Hepatocyte (in vitro differentiated cells): Measurements from ENCODE around the gene ST6GALNAC5. TPM values are rescaled to one million over a fixed set of nuclear protein-coding genes. Genes with fewer than 3 reads are reported as not detected.
"Not testable (repeated sequence)": the region's sequence is repeated elsewhere in the genome, so short reads cannot be mapped to it uniquely, and the experiment has no call there.

Experiments
- DNase-seq: peaks from one replicate; pipeline ENCODE4 v3.0.0-alpha.2; 2016; ENCODE audit warnings: low spot score
- H2AFZ ChIP-seq: fragments of 200-600 bp; sonication (generic); 2 replicates; pipeline ENCODE4 v1.6.0; 2016; ENCODE audit warnings: antibody characterized with exemption, mild to moderate bottlenecking
- H3K27ac ChIP-seq: fragments of 200-600 bp; sonication (generic); 2 replicates; pipeline ENCODE4 v1.5.1; 2016; ENCODE audit warnings: mild to moderate bottlenecking
- H3K27me3 ChIP-seq: fragments of 200-600 bp; sonication (generic); 2 replicates; pipeline ENCODE4 v1.6.1; 2016
- H3K36me3 ChIP-seq: fragments of 200-600 bp; sonication (generic); replicated peaks from 2 replicates; pipeline ENCODE4 v1.5.1; 2016; ENCODE audit warnings: low read depth; ENCODE audit not compliant: insufficient read depth
- H3K4me1 ChIP-seq: fragments of 200-600 bp; sonication (generic); 2 replicates; pipeline ENCODE4 v1.5.1; 2016; ENCODE audit warnings: mild to moderate bottlenecking, moderate library complexity; ENCODE audit not compliant: insufficient read depth
- H3K4me2 ChIP-seq: fragments of 200-600 bp; sonication (generic); 2 replicates; pipeline ENCODE4 v1.6.0; 2016
- H3K4me3 ChIP-seq: fragments of 200-600 bp; sonication (generic); 2 replicates; pipeline ENCODE4 v1.5.1; 2016; ENCODE audit warnings: mild to moderate bottlenecking
- H3K79me2 ChIP-seq: fragments of 200-600 bp; sonication (generic); 2 replicates; pipeline ENCODE4 v1.6.0; 2017; ENCODE audit warnings: mild to moderate bottlenecking
- H3K9me2 ChIP-seq: fragments of 200-600 bp; sonication (generic); replicated peaks from 2 replicates; pipeline ENCODE4 v1.6.0; 2017; ENCODE audit warnings: mild to moderate bottlenecking; ENCODE audit not compliant: insufficient read depth
- H3K9me3 ChIP-seq: fragments of 200-600 bp; sonication (generic); 2 replicates; pipeline ENCODE4 v1.5.1; 2016; ENCODE audit warnings: low read depth, mild to moderate bottlenecking
- H4K20me1 ChIP-seq: fragments of 200-600 bp; sonication (generic); 2 replicates; pipeline ENCODE4 v1.6.0; 2016; ENCODE audit warnings: mild to moderate bottlenecking; ENCODE audit not compliant: insufficient read depth, poor library complexity, severe bottlenecking
- EZH2 ChIP-seq: fragments of 200-600 bp; sonication (generic); IDR thresholded peaks from 2 replicates; pipeline ENCODE4 v1.6.1; 2016; ENCODE audit warnings: antibody characterized with exemption, mild to moderate bottlenecking, borderline replicate concordance
- EZH2phosphoT487 ChIP-seq: fragments of 200-600 bp; sonication (generic); IDR thresholded peaks from one replicate; pipeline ENCODE4 v1.6.1; 2018; ENCODE audit warnings: antibody characterized with exemption, mild to moderate bottlenecking, low read depth, moderate library complexity; ENCODE audit not compliant: unreplicated experiment, severe bottlenecking
- WGBS: methylation state at CpG from one replicate; pipeline ENCODE4 v1.1.6; 2016; ENCODE audit warnings: low lambda C conversion rate; ENCODE audit errors: missing lambda C conversion rate; 5-methylcytosine and 5-hydroxymethylcytosine counted together
- polyA plus RNA-seq: library from polyadenylated mRNA; unstranded; fragments of >200 nt; fragmentation: Nextera tagmentation; extraction: Ambion mirVana; gene quantifications from 2 replicates; pipeline ENCODE4 v1.2.1, GENCODE V29; 2016
- total RNA-seq: library from RNA; depleted of rRNA; stranded (reverse); fragments of >200 nt; gene quantifications from 2 replicates; pipeline ENCODE4 v1.2.3, GENCODE V29; 2014
- TF ChIP-seq, protein P1 (sequence below): fragments of 200-600 bp; sonication (generic); IDR thresholded peaks from 2 replicates; pipeline ENCODE4 v1.5.1; 2016; ENCODE audit warnings: antibody characterized with exemption, mild to moderate bottlenecking; ENCODE audit not compliant: poor library complexity

ST6GALNAC5 gene
- total and polyA plus RNA-seq, 2 experiments from 2014 or later, result 3.6 to 3.7 TPM

DNA sequence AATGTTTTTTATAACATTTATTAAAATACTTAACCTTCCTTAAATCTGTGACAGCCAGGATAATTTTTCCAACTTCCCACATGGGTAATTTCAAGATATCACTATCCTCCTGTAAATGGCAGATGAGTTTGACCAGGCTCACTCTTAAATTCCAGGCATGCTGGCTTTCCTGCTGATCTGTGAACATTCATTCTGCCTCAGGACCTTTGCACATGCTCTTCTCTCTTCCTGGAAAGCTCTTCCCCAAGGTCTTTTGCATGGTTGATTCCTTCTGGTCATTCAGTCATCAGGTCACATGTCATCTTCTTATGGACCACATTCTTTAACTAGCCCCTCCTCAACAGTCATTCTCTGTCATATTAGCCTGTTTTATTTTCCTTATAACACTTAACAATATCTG, 5.7 kb downstream of the ST6GALNAC5 start:
- no peak overlapping the region for H2AFZ ChIP-seq
- no peak overlapping the region for H3K4me2 ChIP-seq
- no peak overlapping the region for H3K27ac ChIP-seq
- peaks cover 38% of the 10 kb centered on the region for H3K27me3 ChIP-seq
- H3K36me3 ChIP-seq, result no peaks in the 10 kb centered on the region
- DNase-seq, result no peak
- no peaks in the 10 kb centered on the region for H4K20me1 ChIP-seq
- TF ChIP-seq EZH2phosphoT487 (no peak), EZH2 (no peak)
- TF ChIP-seq, protein P1, sequence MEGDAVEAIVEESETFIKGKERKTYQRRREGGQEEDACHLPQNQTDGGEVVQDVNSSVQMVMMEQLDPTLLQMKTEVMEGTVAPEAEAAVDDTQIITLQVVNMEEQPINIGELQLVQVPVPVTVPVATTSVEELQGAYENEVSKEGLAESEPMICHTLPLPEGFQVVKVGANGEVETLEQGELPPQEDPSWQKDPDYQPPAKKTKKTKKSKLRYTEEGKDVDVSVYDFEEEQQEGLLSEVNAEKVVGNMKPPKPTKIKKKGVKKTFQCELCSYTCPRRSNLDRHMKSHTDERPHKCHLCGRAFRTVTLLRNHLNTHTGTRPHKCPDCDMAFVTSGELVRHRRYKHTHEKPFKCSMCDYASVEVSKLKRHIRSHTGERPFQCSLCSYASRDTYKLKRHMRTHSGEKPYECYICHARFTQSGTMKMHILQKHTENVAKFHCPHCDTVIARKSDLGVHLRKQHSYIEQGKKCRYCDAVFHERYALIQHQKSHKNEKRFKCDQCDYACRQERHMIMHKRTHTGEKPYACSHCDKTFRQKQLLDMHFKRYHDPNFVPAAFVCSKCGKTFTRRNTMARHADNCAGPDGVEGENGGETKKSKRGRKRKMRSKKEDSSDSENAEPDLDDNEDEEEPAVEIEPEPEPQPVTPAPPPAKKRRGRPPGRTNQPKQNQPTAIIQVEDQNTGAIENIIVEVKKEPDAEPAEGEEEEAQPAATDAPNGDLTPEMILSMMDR, result no peak
- no peaks in the 10 kb centered on the region for H3K9me3 ChIP-seq
- no peaks in the 10 kb centered on the region for H3K9me2 ChIP-seq
- H3K4me1 ChIP-seq, result peaks cover 7% of the 10 kb centered on the region
- H3K4me3 ChIP-seq, result no peak overlapping the region
- H3K79me2 ChIP-seq, result no peaks in the 10 kb centered on the region

GRCh38 chr1:76876655-76877395, 9.5 kb downstream of the ST6GALNAC5 start:
- Histone ChIP-seq H3K4me2 (no peak overlapping the region), H3K4me3 (no peak overlapping the region), H3K4me1 (no peaks in the 10 kb centered on the region), H3K9me3 (no peaks in the 10 kb centered on the region), H3K36me3 (no peaks in the 10 kb centered on the region), H3K27ac (no peak overlapping the region), H4K20me1 (no peaks in the 10 kb centered on the region), H3K9me2 (no peaks in the 10 kb centered on the region), H3K79me2 (no peaks in the 10 kb centered on the region), H2AFZ (no peak overlapping the region), H3K27me3 (no peaks in the 10 kb centered on the region)
- no peak for DNase-seq
- 95% methylated on average over 8 of the region's 8 CpGs for WGBS
- TF ChIP-seq EZH2 (no peak), EZH2phosphoT487 (no peak)
- TF ChIP-seq, protein P1, result no peak

DNA sequence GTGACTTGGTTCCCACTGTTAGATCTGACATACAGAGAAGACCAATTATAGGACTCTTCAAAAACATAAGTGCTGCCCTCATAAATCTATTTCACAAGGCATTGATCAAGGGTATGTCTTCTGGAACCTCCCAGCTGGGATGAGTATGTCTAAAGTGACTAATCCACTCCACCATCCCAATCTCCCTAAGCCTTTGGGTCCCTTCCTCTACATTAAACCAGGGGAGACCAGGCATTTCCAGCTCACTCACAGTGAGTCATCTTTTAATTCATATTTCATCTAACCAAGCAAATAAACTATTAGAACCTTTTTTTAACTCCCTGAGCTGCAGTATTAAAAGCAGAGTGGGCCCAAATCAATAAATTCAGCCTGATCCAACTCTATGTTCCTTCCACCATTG, 11.7 kb downstream of the ST6GALNAC5 start:
- H3K4me3 ChIP-seq, H3K27ac ChIP-seq, H2AFZ ChIP-seq, DNase-seq, H3K9me2 ChIP-seq, H3K4me2 ChIP-seq, H3K79me2 ChIP-seq, H4K20me1 ChIP-seq, H3K27me3 ChIP-seq, H3K36me3 ChIP-seq, H3K9me3 ChIP-seq, H3K4me1 ChIP-seq: not testable (repeated sequence)

DNA sequence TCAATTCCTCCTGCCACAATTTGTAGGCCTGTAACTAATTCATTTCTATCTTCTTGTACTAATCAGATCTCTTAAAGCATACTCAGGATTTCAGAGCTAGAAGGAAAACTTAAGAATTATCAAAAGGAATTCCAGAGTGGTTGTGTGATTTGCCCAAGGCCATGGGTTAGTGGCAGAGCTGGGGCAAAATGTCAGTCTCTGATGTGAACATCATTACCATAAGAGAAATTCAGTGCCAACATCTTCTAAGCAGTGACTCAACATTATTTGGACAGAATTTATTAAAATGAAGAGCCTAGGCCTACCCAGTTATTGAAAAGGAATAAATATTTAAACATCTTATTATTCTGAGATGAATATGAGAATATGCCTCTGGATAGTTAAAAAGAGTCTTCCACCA, 14.5 kb downstream of the ST6GALNAC5 start:
- Histone ChIP-seq H3K27me3 (no peaks in the 10 kb centered on the region), H4K20me1 (no peaks in the 10 kb centered on the region), H3K4me3 (no peak overlapping the region), H3K9me3 (no peaks in the 10 kb centered on the region), H3K9me2 (no peaks in the 10 kb centered on the region), H3K4me1 (no peaks in the 10 kb centered on the region), H3K27ac (no peak overlapping the region), H3K79me2 (no peaks in the 10 kb centered on the region), H2AFZ (no peak overlapping the region), H3K4me2 (no peak overlapping the region), H3K36me3 (no peaks in the 10 kb centered on the region)
- DNase-seq, result no peak
- TF ChIP-seq EZH2 (no peak), EZH2phosphoT487 (no peak)
- TF ChIP-seq, protein P1, result no peak
